Progenitor cell of endocrine pancreas (in vitro differentiated cells): ENCODE results near the gene L3MBTL4. TPM values are rescaled to one million over a fixed set of nuclear protein-coding genes. Genes with fewer than 3 reads are reported as not detected.

ENCODE experiments used
- DNase-seq: peaks from one replicate; pipeline ENCODE4 v3.0.0; 2021; ENCODE audit warnings: low spot score; ENCODE audit not compliant: unreplicated experiment
- H3K27ac Mint-ChIP-seq: 2 replicates; pipeline ENCODE4 v1.8.0; 2021; ENCODE audit warnings: mild to moderate bottlenecking, moderate library complexity, mixed read lengths
- H3K27me3 Mint-ChIP-seq: 2 replicates; pipeline ENCODE4 v1.8.0; 2021; ENCODE audit warnings: mixed read lengths
- H3K36me3 Mint-ChIP-seq: 2 replicates; pipeline ENCODE4 v1.8.0; 2022; ENCODE audit warnings: mixed read lengths; ENCODE audit not compliant: insufficient read depth
- H3K4me1 Mint-ChIP-seq: 2 replicates; pipeline ENCODE4 v1.8.0; 2021; ENCODE audit warnings: low read depth, mixed read lengths
- H3K4me3 Mint-ChIP-seq: 2 replicates; pipeline ENCODE4 v1.8.0; 2021; ENCODE audit warnings: low read depth, mild to moderate bottlenecking, moderate library complexity, mixed read lengths
- H3K9me3 Mint-ChIP-seq: 2 replicates; pipeline ENCODE4 v1.8.0; 2021; ENCODE audit warnings: low read depth, mixed read lengths
- total RNA-seq: library from RNA; stranded (reverse); gene quantifications from 2 replicates; pipeline ENCODE4 v1.2.1, GENCODE V29; 2021
- TF ChIP-seq, protein P1 (sequence below): fragments of 200-600 bp; sonication (generic); IDR thresholded peaks from one replicate; pipeline ENCODE4 v1.5.0; 2021; ENCODE audit warnings: antibody characterized with exemption, mild to moderate bottlenecking; ENCODE audit not compliant: unreplicated experiment

The L3MBTL4 gene
- total RNA-seq, 1 donor from 2014 or later: 8.0 TPM

DNA sequence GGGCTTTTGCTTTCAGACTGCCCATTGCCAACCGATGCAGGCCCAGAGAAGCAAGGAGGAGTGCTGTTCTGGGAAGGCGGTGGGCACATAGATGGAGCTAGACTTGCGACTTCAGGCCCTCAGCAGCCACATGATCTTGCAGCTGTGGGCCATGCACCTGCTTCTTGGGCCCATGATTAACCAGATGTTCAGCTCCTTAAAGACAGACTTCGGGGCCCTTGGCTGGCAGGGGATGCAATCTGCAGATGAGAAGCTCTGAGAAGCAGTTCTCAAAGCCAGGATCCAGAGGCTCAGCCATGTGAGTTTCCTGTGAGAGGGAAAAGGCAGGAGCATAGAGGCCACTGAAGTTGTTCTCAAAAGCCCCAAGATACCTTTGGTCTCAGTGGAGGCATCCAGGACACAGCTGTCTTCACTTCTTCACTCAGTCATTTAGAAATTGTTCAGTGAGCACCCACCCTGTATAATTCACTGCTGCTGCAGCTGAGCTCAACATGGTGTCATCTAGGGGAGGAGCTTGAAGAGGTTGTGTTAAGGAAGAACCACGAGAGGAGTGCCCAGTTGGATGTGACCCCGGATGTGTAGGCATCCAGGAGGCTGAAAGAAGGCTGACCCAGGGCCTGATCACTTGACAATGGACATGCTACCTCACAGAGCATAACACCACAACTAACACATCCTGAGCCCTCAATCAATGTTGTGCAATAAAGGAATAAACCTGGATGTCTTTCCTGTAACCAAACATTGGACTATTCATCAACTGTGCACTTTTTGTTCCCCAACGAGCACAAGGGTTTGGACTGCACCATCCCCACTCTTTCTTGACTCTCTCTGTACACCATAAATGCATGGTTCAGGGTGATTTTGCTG, 474.7 kb downstream of the L3MBTL4 start:
- no peaks in the 10 kb centered on the region for H3K4me1 Mint-ChIP-seq
- TF ChIP-seq, protein P1, sequence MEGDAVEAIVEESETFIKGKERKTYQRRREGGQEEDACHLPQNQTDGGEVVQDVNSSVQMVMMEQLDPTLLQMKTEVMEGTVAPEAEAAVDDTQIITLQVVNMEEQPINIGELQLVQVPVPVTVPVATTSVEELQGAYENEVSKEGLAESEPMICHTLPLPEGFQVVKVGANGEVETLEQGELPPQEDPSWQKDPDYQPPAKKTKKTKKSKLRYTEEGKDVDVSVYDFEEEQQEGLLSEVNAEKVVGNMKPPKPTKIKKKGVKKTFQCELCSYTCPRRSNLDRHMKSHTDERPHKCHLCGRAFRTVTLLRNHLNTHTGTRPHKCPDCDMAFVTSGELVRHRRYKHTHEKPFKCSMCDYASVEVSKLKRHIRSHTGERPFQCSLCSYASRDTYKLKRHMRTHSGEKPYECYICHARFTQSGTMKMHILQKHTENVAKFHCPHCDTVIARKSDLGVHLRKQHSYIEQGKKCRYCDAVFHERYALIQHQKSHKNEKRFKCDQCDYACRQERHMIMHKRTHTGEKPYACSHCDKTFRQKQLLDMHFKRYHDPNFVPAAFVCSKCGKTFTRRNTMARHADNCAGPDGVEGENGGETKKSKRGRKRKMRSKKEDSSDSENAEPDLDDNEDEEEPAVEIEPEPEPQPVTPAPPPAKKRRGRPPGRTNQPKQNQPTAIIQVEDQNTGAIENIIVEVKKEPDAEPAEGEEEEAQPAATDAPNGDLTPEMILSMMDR: no peak
- no peak overlapping the region for H3K4me3 Mint-ChIP-seq
- H3K36me3 Mint-ChIP-seq: no peaks in the 10 kb centered on the region
- DNase-seq: no peak
- peaks cover 7% of the 10 kb centered on the region for H3K27me3 Mint-ChIP-seq
- H3K27ac Mint-ChIP-seq: no peak overlapping the region
- H3K9me3 Mint-ChIP-seq: no peaks in the 10 kb centered on the region

DNA sequence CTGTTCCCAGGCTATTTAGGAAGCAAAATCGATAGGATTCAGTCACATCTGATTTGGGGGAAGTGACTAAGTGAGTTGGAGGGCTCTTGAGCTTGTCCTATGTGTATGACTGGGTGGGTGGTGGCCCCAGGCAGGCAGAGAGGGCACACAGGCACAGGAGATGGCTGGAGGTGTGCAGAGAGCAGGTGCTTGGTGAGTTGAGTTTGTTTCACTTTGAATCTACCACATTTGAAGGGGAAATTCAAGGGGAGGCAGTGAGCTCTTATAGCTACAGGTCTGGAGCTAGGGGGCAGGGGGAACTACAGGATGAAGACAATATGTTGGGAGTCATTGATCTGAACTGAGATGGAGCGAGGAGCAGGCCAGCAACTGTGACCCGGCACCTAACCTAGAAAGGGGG, 476.9 kb downstream of the L3MBTL4 start:
- no peaks in the 10 kb centered on the region for H3K36me3 Mint-ChIP-seq

DNA sequence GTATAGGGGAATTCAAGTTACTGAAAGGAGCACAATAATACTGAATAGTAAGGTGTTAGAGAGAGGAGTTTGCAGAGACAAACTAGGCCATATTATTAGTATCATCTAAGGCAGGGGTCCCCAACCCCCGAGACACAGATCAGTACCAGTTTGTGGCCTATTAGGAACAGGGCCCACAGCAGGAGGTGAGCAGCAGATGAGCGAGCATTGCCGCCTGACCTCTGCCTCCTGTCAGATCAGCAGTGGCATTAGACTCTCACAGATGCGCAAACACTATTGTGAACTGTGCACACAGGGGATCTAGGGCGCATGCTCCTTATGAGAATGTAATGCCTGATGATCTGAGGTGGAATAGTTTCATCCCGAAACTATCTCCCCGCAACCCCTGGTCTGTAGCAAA, 477.6 kb downstream of the L3MBTL4 start:
- H3K4me3 Mint-ChIP-seq: no peak overlapping the region
- H3K27ac Mint-ChIP-seq: no peak overlapping the region

More for the DNA sequence above, 476.9 kb downstream of the L3MBTL4 start:
- Mint-ChIP-seq H3K4me1 (no peaks in the 10 kb centered on the region), H3K9me3 (no peaks in the 10 kb centered on the region), H3K27ac (no peak overlapping the region), H3K4me3 (no peak overlapping the region), H3K27me3 (peaks cover 3% of the 10 kb centered on the region)
- TF ChIP-seq, protein P1: no peak
- DNase-seq: no peak

DNA sequence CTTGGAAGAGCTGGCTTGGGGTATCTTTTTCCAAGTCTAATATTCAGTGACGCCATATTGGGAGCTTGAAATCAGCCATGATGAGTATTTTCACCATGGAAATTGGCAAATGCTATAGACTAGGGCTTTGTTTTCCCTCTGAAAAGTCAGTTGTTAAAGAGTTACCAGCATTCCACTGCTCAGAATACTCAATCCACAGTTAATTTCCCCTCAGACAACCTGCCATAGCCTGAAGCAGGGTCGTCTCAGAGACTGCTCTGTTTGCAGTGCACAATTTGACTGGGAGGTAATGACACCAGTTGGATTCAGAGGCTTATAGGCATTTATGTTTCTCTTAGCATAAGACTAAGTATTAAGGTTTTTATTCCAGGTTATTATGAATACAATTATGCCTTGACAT, 483.9 kb downstream of the L3MBTL4 start:
- peaks cover 2% of the 10 kb centered on the region for H3K4me1 Mint-ChIP-seq
- no peak overlapping the region for H3K4me3 Mint-ChIP-seq
- H3K36me3 Mint-ChIP-seq: peaks cover 1% of the 10 kb centered on the region
- no peak for DNase-seq
- TF ChIP-seq, protein P1: no peak
- H3K27me3 Mint-ChIP-seq: no peaks in the 10 kb centered on the region
- H3K9me3 Mint-ChIP-seq: peaks cover 10% of the 10 kb centered on the region
- no peak overlapping the region for H3K27ac Mint-ChIP-seq

More for the DNA sequence above, 477.6 kb downstream of the L3MBTL4 start:
- TF ChIP-seq, protein P1: no peak
- Mint-ChIP-seq H3K36me3 (no peaks in the 10 kb centered on the region), H3K4me1 (no peaks in the 10 kb centered on the region), H3K9me3 (no peaks in the 10 kb centered on the region), H3K27me3 (no peaks in the 10 kb centered on the region)
- DNase-seq: no peak

DNA sequence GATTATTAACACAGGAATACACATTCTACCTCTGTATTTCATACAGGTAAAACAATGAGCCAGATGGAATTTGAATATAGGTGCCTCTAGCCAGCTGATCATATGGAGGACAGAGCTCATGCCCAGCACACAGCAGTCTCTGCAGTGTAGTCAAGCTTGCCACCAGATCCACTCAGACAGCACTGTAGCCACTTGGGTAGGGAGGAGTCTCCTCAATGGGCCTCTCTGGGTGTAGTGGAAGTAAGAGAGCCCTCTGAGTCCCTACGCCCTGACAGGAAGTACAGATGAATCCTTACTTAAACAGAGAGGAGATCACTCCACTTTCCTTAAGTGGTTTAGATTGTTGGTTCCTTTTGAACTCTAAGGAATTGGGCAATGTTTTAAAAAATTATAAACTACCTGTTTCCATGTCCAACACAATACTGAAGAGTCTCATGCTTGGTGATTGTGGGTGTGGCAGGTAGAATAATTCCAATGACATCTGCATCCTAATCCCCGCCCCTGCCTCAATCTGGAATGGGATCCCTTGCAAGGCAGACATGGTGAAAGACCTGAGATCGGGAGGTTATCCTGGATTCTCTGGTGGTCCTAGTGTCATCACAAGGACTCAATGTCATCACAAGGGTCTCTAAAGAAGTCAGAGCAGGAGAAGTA, 496.4 kb downstream of the L3MBTL4 start:
- H3K4me3 Mint-ChIP-seq: no peak overlapping the region
- H3K9me3 Mint-ChIP-seq: no peaks in the 10 kb centered on the region
- H3K27ac Mint-ChIP-seq: no peak overlapping the region
- TF ChIP-seq, protein P1: no peak
- no peaks in the 10 kb centered on the region for H3K4me1 Mint-ChIP-seq
- H3K36me3 Mint-ChIP-seq: no peaks in the 10 kb centered on the region
- no peaks in the 10 kb centered on the region for H3K27me3 Mint-ChIP-seq
- no peak for DNase-seq
